WTC11 (cell line): ENCODE results near the gene GADL1. TPM values are rescaled to one million over a fixed set of nuclear protein-coding genes. Genes with fewer than 3 reads are reported as not detected.

Experiments
- ATAC-seq: fragments of 200-7000 bp; cut with Tn5 transposase; 2 replicates; pipeline ENCODE4 v1.10.0; 2021; ENCODE audit warnings: mild to moderate bottlenecking, moderate library complexity
- CTCF ChIA-PET: fragments of 300-600 bp; sonication (Branson Sonifier 250); formaldehyde crosslinking; loops from one replicate; lab custom pipeline; 2021; ENCODE audit warnings: antibody characterized with exemption; lab: Charles Lee
- POLR2A ChIA-PET: fragments of 350-600 bp; sonication (Branson Sonifier 250); formaldehyde crosslinking; loops from one replicate; lab custom pipeline; 2021; ENCODE audit warnings: antibody characterized with exemption; lab: Charles Lee
- DNase-seq: peaks from one replicate; pipeline ENCODE4 v3.0.0; 2021; ENCODE audit warnings: low spot score
- H3K27ac Mint-ChIP-seq: 2 replicates; pipeline ENCODE4 v1.8.0; 2021; ENCODE audit warnings: mixed read lengths
- H3K27me3 Mint-ChIP-seq: 2 replicates; pipeline ENCODE4 v1.8.0; 2021; ENCODE audit warnings: low read depth, mild to moderate bottlenecking, moderate library complexity, mixed read lengths
- H3K36me3 Mint-ChIP-seq: 2 replicates; pipeline ENCODE4 v1.8.0; 2021; ENCODE audit warnings: mixed read lengths
- H3K4me1 Mint-ChIP-seq: 2 replicates; pipeline ENCODE4 v1.8.0; 2022; ENCODE audit warnings: mixed read lengths
- H3K4me3 Mint-ChIP-seq: 2 replicates; pipeline ENCODE4 v1.8.0; 2021; ENCODE audit warnings: mild to moderate bottlenecking, moderate library complexity, mixed read lengths
- H3K9me3 Mint-ChIP-seq: 2 replicates; pipeline ENCODE4 v1.8.0; 2021; ENCODE audit warnings: mixed read lengths
- ATF1 ChIP-seq: sonication (generic); formaldehyde crosslinking; IDR thresholded peaks from 2 replicates; pipeline ENCODE4 v1.8.1; 2023; ENCODE audit warnings: mild to moderate bottlenecking, moderate library complexity, missing genetic modification reagents
- CREM ChIP-seq: sonication (generic); formaldehyde crosslinking; IDR thresholded peaks from 2 replicates; pipeline ENCODE4 v1.8.1; 2022; ENCODE audit warnings: mild to moderate bottlenecking, missing genetic modification reagents, moderate library complexity
- CTCF ChIP-seq: fragments of 200-600 bp; IDR thresholded peaks from 2 replicates; pipeline ENCODE4 v1.8.0; 2022; ENCODE audit warnings: antibody characterized with exemption
- E2F1 ChIP-seq: sonication (generic); formaldehyde crosslinking; IDR thresholded peaks from 2 replicates; pipeline ENCODE4 v1.8.0; 2022; ENCODE audit warnings: mild to moderate bottlenecking, missing genetic modification reagents
- ELF4 ChIP-seq: sonication (generic); formaldehyde crosslinking; IDR thresholded peaks from 2 replicates; pipeline ENCODE4 v1.8.1; 2022; ENCODE audit warnings: low read depth, mild to moderate bottlenecking, moderate library complexity, missing genetic modification reagents
- GRHL2 ChIP-seq: fragments of 250-450 bp; sonication (Bioruptor Pico); IDR thresholded peaks from 2 replicates; pipeline ENCODE4 v1.8.0; 2022; ENCODE audit warnings: mild to moderate bottlenecking, moderate library complexity; ENCODE audit not compliant: insufficient replicate concordance, severe bottlenecking
- MXD4 ChIP-seq: fragments of 250-450 bp; sonication (Bioruptor Pico); IDR thresholded peaks from 2 replicates; pipeline ENCODE4 v1.8.0; 2021; ENCODE audit warnings: mild to moderate bottlenecking, moderate library complexity, borderline replicate concordance
- SP1 ChIP-seq: sonication (generic); formaldehyde crosslinking; conservative IDR thresholded peaks from 2 replicates; pipeline ENCODE4 v1.8.1; 2022; ENCODE audit warnings: missing genetic modification reagents
- ZBTB21 ChIP-seq: sonication (generic); formaldehyde crosslinking; IDR thresholded peaks from 2 replicates; pipeline ENCODE4 v1.8.1; 2023; ENCODE audit warnings: mild to moderate bottlenecking, missing genetic modification reagents, borderline replicate concordance
- total RNA-seq: library from RNA; stranded (reverse); gene quantifications from 3 replicates; pipeline ENCODE4 v1.2.3, GENCODE V29; 2021
- TF ChIP-seq, protein P1 (sequence below): sonication (generic); formaldehyde crosslinking; conservative IDR thresholded peaks from 2 replicates; pipeline ENCODE4 v1.8.1; 2023; ENCODE audit warnings: mild to moderate bottlenecking, low read depth, missing genetic modification reagents, moderate library complexity
- TF ChIP-seq, protein P2 (sequence below): sonication (generic); formaldehyde crosslinking; IDR thresholded peaks from 2 replicates; pipeline ENCODE4 v1.8.1; 2023; ENCODE audit warnings: mild to moderate bottlenecking, missing genetic modification reagents, borderline replicate concordance
- TF ChIP-seq, protein P3 (sequence below): sonication (generic); formaldehyde crosslinking; IDR thresholded peaks from 2 replicates; pipeline ENCODE4 v1.8.0; 2023; ENCODE audit warnings: missing genetic modification reagents
- TF ChIP-seq, protein P4 (sequence below): sonication (generic); formaldehyde crosslinking; IDR thresholded peaks from 2 replicates; pipeline ENCODE4 v1.8.1; 2022; ENCODE audit warnings: low read depth, mild to moderate bottlenecking, moderate library complexity, missing genetic modification reagents, borderline replicate concordance

GADL1 gene
- total RNA-seq, 1 experiment from 2014 or later: 0.15 TPM

GRCh38 chr3:30918761-30919160, 24.3 kb upstream of the GADL1 start (continued):
- TF ChIP-seq, protein P1, sequence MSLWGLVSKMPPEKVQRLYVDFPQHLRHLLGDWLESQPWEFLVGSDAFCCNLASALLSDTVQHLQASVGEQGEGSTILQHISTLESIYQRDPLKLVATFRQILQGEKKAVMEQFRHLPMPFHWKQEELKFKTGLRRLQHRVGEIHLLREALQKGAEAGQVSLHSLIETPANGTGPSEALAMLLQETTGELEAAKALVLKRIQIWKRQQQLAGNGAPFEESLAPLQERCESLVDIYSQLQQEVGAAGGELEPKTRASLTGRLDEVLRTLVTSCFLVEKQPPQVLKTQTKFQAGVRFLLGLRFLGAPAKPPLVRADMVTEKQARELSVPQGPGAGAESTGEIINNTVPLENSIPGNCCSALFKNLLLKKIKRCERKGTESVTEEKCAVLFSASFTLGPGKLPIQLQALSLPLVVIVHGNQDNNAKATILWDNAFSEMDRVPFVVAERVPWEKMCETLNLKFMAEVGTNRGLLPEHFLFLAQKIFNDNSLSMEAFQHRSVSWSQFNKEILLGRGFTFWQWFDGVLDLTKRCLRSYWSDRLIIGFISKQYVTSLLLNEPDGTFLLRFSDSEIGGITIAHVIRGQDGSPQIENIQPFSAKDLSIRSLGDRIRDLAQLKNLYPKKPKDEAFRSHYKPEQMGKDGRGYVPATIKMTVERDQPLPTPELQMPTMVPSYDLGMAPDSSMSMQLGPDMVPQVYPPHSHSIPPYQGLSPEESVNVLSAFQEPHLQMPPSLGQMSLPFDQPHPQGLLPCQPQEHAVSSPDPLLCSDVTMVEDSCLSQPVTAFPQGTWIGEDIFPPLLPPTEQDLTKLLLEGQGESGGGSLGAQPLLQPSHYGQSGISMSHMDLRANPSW (CRISPR knock-in tag): no peak
- TF ChIP-seq SP1 (CRISPR knock-in tag) (no peak), ZBTB21 (no peak), ELF4 (CRISPR knock-in tag) (no peak), CREM (CRISPR knock-in tag) (no peak)
- TF ChIP-seq, protein P2, sequence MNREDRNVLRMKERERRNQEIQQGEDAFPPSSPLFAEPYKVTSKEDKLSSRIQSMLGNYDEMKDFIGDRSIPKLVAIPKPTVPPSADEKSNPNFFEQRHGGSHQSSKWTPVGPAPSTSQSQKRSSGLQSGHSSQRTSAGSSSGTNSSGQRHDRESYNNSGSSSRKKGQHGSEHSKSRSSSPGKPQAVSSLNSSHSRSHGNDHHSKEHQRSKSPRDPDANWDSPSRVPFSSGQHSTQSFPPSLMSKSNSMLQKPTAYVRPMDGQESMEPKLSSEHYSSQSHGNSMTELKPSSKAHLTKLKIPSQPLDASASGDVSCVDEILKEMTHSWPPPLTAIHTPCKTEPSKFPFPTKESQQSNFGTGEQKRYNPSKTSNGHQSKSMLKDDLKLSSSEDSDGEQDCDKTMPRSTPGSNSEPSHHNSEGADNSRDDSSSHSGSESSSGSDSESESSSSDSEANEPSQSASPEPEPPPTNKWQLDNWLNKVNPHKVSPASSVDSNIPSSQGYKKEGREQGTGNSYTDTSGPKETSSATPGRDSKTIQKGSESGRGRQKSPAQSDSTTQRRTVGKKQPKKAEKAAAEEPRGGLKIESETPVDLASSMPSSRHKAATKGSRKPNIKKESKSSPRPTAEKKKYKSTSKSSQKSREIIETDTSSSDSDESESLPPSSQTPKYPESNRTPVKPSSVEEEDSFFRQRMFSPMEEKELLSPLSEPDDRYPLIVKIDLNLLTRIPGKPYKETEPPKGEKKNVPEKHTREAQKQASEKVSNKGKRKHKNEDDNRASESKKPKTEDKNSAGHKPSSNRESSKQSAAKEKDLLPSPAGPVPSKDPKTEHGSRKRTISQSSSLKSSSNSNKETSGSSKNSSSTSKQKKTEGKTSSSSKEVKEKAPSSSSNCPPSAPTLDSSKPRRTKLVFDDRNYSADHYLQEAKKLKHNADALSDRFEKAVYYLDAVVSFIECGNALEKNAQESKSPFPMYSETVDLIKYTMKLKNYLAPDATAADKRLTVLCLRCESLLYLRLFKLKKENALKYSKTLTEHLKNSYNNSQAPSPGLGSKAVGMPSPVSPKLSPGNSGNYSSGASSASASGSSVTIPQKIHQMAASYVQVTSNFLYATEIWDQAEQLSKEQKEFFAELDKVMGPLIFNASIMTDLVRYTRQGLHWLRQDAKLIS (CRISPR knock-in tag): no peak
- TF ChIP-seq, protein P3, sequence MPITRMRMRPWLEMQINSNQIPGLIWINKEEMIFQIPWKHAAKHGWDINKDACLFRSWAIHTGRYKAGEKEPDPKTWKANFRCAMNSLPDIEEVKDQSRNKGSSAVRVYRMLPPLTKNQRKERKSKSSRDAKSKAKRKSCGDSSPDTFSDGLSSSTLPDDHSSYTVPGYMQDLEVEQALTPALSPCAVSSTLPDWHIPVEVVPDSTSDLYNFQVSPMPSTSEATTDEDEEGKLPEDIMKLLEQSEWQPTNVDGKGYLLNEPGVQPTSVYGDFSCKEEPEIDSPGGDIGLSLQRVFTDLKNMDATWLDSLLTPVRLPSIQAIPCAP (CRISPR knock-in tag): no peak
- TF ChIP-seq, protein P4, sequence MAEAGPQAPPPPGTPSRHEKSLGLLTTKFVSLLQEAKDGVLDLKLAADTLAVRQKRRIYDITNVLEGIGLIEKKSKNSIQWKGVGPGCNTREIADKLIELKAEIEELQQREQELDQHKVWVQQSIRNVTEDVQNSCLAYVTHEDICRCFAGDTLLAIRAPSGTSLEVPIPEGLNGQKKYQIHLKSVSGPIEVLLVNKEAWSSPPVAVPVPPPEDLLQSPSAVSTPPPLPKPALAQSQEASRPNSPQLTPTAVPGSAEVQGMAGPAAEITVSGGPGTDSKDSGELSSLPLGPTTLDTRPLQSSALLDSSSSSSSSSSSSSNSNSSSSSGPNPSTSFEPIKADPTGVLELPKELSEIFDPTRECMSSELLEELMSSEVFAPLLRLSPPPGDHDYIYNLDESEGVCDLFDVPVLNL (CRISPR knock-in tag): no peak

GRCh38 chr3:30915782-30916181, 21.3 kb upstream of the GADL1 start:
- ChIA-PET CTCF (no interaction called here), POLR2A (no interaction called here)
- H3K27ac Mint-ChIP-seq: no peak overlapping the region

More at GRCh38 chr3:30915782-30916181, 21.3 kb upstream of the GADL1 start:
- DNase-seq: no peak
- H3K27me3 Mint-ChIP-seq: peaks cover 6% of the 10 kb centered on the region
- no peak for ATAC-seq
- H3K4me1 Mint-ChIP-seq: peaks cover 13% of the 10 kb centered on the region; the same call in 1 of the 2 replicates
- 0 out of 2 replicates have a peak, but pooled peaks cover 5% of the 10 kb centered on the region for H3K9me3 Mint-ChIP-seq
- TF ChIP-seq MXD4 (CRISPR knock-in tag) (no peak), E2F1 (CRISPR knock-in tag) (no peak), CTCF (no peak), GRHL2 (CRISPR knock-in tag) (no peak), ATF1 (CRISPR knock-in tag) (no peak)
- no peak overlapping the region for H3K4me3 Mint-ChIP-seq
- no peaks in the 10 kb centered on the region for H3K36me3 Mint-ChIP-seq
